GM18867 (cell line): ENCODE data around the gene LRRC8A.
"Not testable (repeated sequence)": the region's sequence is repeated elsewhere in the genome, so short reads cannot be mapped to it uniquely, and the experiment has no call there.

Source experiments
- ATAC-seq: cut with Tn5 transposase; IDR thresholded peaks from one replicate; pipeline ENCODE4 v1.9.1; 2021; ENCODE audit warnings: mild to moderate bottlenecking, moderate library complexity; ENCODE audit not compliant: unreplicated experiment

The LRRC8A gene

DNA sequence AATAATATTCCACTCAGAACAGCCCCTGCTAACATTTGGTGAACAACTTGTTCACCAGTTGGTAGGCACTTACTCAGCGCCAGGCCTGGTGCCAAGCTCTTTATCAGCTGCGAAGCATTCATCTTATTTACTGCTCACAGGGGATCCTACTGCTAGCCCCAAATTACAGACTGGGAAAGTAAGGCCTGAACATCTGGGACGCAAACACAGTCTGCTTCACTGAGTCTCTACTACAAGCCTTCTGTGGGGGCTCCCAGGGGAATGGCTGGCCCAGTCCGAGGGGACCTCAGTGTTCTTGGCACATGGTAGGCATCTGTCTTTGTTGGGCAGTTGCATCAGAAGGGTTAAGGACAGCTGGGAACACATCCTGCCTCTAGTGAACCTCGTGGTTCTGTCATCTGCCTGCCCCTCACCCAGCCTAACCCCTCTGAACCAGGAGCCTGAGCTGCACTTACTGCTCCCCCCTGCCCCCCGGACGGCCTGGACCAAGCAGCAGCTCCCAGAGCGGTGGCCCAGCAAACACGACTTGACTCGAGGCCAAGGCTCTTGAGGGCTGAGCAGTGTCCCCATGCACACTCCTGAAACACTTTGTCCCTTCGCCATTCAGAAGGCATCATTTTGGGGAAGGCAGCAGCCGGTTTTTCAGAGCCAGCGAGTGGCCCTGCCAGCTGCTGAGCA lies 38.6 kb downstream of the LRRC8A start, which contains the start of gene PHYHD1:
Gene PHYHD1 (plus strand): TSS at position 602 of the 678 bp plus-strand sequence. CDS start 1,342 bp downstream, outside the sequence.
- no peak for ATAC-seq

GRCh38 chr9:128921881-128922763 lies 40.2 kb downstream of the LRRC8A start:
- ATAC-seq: no peak

- no peak for ATAC-seq
Measured at GRCh38 chr9:128923493-128923883, 41.6 kb downstream of the LRRC8A start.

DNA sequence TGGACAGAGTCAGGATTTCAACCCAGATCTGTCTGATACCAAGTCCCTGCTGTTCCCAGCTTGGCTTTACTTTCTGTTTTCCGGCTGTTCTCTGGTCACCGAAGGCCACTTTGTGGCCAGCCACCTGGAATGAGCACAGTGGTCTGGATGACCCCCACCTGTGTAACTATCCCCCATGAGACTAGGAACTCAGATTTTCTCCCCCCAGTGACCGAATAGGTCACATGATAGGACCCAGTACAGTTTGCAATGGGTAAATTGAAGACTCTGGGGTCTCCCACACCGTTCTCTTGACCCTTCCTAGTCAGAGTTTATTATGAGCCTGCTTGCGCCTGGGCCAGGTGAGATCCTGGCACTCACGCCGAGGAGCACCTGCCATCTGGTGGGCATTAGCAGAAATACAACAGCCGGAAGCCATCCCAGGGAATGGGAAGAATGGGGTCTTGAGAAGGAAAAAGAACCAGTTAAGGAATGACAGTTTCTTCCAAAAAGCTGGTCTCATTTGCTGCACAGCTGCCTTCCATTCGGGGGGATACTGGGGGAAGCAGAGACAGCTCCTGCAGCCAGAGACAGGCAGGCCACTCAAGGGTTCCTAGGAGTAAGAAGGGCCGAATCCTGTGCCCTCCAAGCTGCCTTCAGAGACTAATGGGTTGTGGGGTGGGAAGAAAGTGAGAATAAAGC lies 45.9 kb downstream of the LRRC8A start:
- ATAC-seq: no peak

- ATAC-seq: no peak
Measured at GRCh38 chr9:128928624-128929023, 46.7 kb downstream of the LRRC8A start.

- no peak for ATAC-seq
Measured at GRCh38 chr9:128929560-128929959, 47.6 kb downstream of the LRRC8A start.

DNA sequence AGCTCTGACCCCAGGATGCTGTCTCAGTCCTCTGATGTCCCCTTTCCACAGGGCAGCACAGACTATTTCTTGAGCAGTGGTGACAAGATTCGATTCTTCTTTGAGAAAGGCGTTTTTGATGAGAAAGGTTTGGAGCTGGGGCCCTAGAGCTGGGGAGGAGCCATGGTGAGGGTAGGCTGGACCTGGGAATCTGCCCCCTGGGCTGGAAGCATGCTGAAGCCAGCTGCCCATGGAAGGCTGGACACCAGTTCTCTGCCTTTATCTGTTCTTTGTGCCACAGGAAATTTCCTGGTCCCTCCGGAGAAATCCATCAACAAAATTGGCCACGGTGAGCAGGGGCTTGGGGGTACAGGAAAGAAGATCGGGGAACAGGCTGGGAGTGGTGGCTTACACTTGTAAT lies 51.8 kb downstream of the LRRC8A start:
- no peak for ATAC-seq

GRCh38 chr9:128936171-128936865 lies 54.4 kb downstream of the LRRC8A start:
- ATAC-seq: no peak

GRCh38 chr9:128937310-128938165 lies 55.6 kb downstream of the LRRC8A start:
- ATAC-seq: no peak

DNA sequence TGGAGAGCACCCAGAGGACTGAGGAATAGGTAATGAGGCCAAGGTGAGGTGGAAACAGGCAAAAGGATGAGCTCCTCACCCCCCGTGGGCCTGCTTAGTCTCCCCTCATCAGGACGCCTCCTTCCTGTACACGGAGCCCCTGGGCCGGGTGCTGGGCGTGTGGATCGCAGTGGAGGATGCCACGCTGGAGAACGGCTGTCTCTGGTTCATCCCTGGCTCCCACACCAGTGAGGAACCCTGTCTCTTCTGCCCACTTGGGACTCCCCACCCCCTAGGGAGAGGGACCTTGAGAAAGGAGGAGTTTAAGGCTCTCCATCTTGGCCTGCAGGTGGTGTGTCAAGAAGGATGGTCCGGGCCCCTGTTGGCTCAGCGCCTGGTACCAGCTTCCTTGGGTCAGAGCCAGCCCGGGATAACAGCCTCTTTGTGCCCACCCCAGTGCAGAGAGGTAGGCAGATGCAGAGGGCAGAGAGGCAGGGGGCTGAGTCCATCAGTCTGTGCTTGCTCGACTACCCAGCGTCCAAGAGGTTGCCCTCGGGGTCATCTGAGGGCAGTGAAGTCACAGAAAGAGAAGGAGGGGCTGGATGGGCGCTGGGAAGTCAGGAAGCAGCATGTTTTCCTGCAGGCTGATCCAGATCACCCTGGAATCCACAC lies 58.5 kb downstream of the LRRC8A start:
- no peak for ATAC-seq

DNA sequence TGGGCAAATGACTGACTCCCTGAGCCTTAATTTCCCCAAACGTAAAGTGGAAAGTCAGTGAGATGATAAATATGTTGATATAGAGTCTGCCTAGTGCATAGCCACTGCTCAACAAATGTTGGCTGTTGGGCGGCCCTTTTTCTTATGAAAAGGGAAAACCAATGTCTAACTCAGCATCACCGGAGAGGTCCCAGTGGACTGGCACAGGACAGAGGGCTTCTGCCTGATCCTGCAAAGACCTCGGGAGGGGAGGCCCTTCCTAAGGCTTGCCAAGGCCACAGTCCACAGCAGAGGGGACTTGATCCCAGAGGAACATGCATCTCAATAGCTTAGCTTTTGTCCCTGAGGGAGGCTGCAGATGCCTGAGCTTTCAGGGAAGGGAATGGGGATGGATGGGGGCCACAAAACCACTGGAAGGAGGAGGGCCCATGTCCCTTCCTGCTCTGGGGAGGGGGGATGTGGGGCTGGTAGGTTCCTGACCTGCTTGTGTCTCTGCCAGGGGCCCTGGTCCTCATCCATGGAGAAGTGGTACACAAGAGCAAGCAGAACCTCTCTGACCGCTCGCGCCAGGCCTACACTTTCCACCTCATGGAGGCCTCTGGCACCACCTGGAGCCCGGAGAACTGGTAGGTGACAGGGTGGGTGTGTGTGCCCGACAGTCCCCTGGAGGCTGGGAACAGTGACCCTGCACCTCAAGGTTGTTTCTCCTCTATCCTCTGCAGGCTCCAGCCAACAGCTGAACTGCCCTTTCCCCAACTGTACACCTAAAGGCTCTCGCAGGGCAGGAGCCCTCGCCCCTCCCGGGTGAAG lies 59.2 kb downstream of the LRRC8A start:
- ATAC-seq: no peak

DNA sequence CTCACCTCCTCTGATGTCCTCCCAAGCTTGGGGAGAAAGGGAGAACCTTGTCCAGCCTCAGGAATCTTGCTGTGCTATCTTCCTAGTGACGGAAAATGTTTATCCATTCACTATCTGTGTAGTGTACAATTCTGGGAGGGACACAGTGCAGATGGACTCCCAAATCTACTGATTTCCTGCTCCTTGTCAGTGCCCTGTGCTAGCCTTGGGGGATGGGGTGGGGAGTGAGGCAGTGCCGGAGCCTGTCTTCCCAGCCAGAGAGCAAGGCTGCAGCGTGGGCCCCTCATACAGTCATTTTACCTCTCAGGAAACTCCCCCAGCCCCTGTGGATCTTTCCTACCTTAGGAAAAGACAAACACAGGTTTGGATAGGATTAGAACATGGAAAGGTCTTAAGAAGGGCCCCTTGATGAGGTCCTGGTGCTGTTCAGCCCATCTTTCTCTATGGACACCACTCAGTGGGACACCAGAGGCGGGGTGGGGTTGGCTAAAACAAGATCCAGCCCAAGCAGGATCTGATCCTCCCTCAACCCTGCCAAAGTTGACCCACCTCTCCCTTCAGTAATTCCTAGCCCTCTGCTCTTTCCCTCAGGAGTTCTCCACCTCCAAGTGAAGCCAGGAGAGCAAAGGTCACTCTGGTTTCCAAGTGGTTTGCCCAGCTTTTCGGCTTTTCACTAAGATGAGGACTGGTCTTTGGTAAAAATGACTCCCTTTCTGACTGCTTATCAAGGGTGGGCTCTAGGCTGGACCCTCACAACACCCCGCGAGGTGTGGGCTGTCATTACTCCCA lies 62.1 kb downstream of the LRRC8A start:
- no peak for ATAC-seq

DNA sequence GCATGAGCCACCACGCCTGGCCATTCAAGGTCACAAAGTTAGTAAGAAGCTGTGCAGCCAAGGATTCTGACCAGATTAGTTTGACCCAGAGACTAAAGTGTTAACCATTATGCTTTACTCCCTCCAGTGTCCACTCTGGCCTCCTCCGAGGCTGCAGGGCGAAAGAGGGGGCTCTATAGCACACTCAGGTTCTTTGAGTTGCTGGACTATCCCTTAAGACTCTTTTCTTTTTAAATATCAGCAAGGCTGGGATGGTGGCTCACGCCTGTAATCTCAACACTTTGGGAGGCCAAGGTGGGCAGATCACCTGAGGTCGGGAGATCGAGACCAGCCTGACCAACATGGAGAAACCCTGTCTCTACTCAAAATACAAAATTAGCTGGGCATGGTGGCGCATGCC lies 63.0 kb downstream of the LRRC8A start:
- not testable (repeated sequence) for ATAC-seq

DNA sequence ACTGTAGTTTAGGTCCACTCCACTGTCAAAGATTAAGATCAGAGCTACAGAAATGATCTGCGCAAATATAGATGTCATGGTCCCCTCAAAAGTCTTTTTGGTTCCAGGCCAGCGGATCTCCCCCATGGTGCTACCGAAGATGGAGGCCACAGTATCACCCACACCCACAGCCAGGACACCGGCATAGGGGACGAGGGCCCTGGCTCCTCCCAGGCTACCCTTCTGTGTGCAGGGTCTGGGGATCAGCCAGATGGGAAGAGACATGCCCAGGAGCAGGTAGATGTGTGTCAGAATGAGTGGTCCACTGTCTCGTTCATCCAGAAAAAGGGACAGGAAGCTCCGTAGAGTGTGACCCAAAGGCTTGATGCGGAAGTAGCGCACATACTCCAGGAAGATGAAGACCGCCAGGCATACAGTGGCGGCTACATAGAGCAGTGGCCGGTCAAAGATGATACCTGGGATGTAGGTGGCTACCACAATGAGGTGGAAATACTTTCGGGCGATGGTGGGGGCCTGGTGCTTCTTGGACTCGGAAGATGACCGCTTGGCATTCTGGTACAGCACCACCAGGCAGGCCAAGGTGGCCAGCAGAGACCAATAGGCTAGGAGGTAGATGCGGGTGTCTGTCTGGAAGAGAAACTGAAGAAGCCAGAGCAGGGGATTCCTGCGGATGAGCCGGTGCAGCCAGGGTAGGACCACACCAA lies 64.0 kb downstream of the LRRC8A start:
- no peak for ATAC-seq

GRCh38 chr9:128946571-128947276 lies 64.8 kb downstream of the LRRC8A start:
- ATAC-seq: no peak

- no peak for ATAC-seq
Measured at GRCh38 chr9:128947277-128947526, 65.3 kb downstream of the LRRC8A start.
